GM18868 (cell line): ENCODE data around the gene GIPR.

Source experiments
- ATAC-seq: cut with Tn5 transposase; IDR thresholded peaks from one replicate; pipeline ENCODE4 v1.9.1; 2021; ENCODE audit warnings: mild to moderate bottlenecking, moderate library complexity; ENCODE audit not compliant: unreplicated experiment

The GIPR gene

DNA sequence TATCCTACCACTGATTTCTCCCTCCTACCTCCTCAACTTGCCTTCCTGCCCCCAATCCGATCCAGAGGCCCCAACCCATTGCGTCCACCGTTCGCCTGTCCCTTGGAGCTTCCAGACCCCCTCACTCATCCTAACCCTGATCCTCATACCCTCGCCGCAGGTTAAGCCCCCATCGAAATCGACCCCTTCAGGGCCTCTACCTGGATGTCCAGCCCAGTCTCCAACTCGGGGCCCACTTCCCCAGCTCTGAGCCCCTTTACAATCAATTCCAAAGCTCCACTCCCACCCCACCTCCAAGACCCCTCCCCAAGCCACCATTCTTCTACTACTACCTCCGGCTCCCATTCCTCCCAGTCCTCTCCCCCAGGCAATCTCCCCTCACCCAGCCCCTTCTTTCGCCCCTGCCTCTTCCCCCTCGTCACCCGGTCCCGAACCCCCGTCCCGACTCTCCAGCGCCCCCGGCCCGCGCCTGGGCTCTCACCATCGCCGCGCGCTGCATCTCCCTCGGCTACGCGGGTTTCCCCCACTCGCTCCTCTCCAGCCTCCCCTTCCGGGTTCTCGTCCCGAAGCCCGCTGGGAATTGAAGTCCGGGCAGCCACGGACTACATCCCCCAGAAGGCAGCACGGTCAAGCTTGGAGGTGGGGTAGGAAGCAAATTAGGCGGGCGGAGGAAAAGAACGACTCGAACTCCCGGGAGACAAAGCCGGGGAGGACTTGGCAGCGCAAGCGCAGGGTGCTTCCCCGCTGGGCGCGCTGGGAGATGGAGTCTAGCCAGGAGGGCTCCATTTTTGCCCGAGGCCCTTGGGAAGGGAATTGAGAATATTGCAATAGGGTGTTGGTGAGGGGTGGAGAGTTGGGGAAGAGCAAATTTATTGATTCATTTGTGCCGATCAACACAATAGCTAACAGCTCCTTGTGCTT is 62.6 kb downstream of the GIPR start, which contains the start of gene FBXO46:
Gene FBXO46 (minus strand): TSS at position 529 of the 921 bp plus-strand sequence. CDS start 17,401 bp downstream, outside the sequence.
- peak; percentile 90 for ATAC-seq
